ENCODE results near the gene RPL22. TPM values are rescaled to one million over a fixed set of nuclear protein-coding genes. Genes with fewer than 3 reads are reported as not detected.

The RPL22 gene
- total and polyA plus RNA-seq, 2 of the 4 experiments (the other 2 are of a cell fraction), result 26.2 to 131 TPM

- ATAC-seq (ENCODE audit: low read depth) (no peak), DNase-seq (no peak)
- intact Hi-C loops (cut with micrococcal nuclease) (loop anchor here (2.0 to 5.0 kb wide), 2 partner anchors 62 to 118 kb away; no protein-coding TSS in a partner anchor), dilution Hi-C loops (cut with HindIII; ENCODE audit: low sequenced_read_pairs, unreplicated experiment) (no loop called here), in situ Hi-C loops (cut with MboI; ENCODE audit: low sequenced_read_pairs) (no loop called here)
- no peak overlapping the region for H4K8ac ChIP-seq (ENCODE audit: low read depth in 2 of 2, low read length in 2 of 2)
- H2AK5ac ChIP-seq (ENCODE audit: low read depth, low read length), result no peak overlapping the region
- WGBS, 2 experiments (ENCODE audit: extremely low coverage in 2 of 2, insufficient read length in 1 of 2), result 51% methylated on average over 6 of the region's 19 CpGs; no CpG with 5 or more reads in 1 of the 2 experiments
- TF ChIP-seq BHLHE40 (IDR thresholded peaks at IDR 0.05; ENCODE audit: low read depth, low read length) (no peak), RAD21 (IDR thresholded peaks at IDR 0.05; ENCODE audit: low read length) (no peak), SMC3 (IDR thresholded peaks at IDR 0.05; ENCODE audit: low read depth, low read length) (no peak), CEBPB (IDR thresholded peaks at IDR 0.05; ENCODE audit: low read depth, low read length) (no peak), ELK1 (IDR thresholded peaks at IDR 0.05; ENCODE audit: borderline replicate concordance, low read depth, low read length) (no peak), MAZ (IDR thresholded peaks at IDR 0.05; ENCODE audit: borderline replicate concordance, low read depth, low read length) (no peak), CTCF (conservative IDR thresholded peaks at IDR 0.05; ENCODE audit: low read depth, low read length) (no peak), POLR2A (IDR thresholded peaks at IDR 0.05; ENCODE audit: low read depth, low read length) (no peak), FOS (IDR thresholded peaks at IDR 0.05; ENCODE audit: low read depth, low read length) (no peak), MAFK (IDR thresholded peaks at IDR 0.05; ENCODE audit: low read depth, low read length) (no peak)
- H3K4me2 ChIP-seq (ENCODE audit: low read depth, low read length), result no peak overlapping the region
- peaks cover 28% of the 10 kb centered on the region; the same call in 1 of the 2 replicates for H3K27me3 ChIP-seq (ENCODE audit: control insufficient read depth, insufficient read depth, low read length)
- H3K56ac ChIP-seq (ENCODE audit: extremely low read depth, insufficient read depth, low read length), result no peak overlapping the region
- no peaks in the 10 kb centered on the region for H3K79me1 ChIP-seq (ENCODE audit: low read depth in 1 of 2, low read length in 2 of 2)
- 0 out of 2 replicates have a peak, but pooled peaks cover 3% of the 10 kb centered on the region for H4K20me1 ChIP-seq (ENCODE audit: insufficient read depth, low read length)
- H3K4me3 ChIP-seq (ENCODE audit: insufficient read depth, low read depth, low read length), result no peak overlapping the region
- no peaks in the 10 kb centered on the region for H3K36me3 ChIP-seq (ENCODE audit: control insufficient read depth, insufficient read depth, low read length)
- no peak overlapping the region for H2BK5ac ChIP-seq (ENCODE audit: low read depth, low read length, poor library complexity, severe bottlenecking)
- no peaks in the 10 kb centered on the region for H3K4me1 ChIP-seq (ENCODE audit: control insufficient read depth, insufficient read depth, low read length)
- ChIA-PET CTCF (no interaction called here), POLR2A (ENCODE audit: unreplicated experiment) (no interaction called here)
- no TSS peak for BruUV-seq (replicated peaks)
- no peak overlapping the region for H3K4ac ChIP-seq (ENCODE audit: low read depth, low read length)
- H3K27ac ChIP-seq (ENCODE audit: insufficient read depth, low read length), result no peak overlapping the region
- no peak overlapping the region for H3K23ac ChIP-seq (ENCODE audit: low read depth, low read length)
- no peak overlapping the region for H2BK20ac ChIP-seq (ENCODE audit: low read depth, low read length)
- no peak overlapping the region for H4K5ac ChIP-seq (ENCODE audit: low read depth, low read length)
- H2AFZ ChIP-seq (replicated peaks; ENCODE audit: low read length, poor library complexity), result no peak overlapping the region
- no peak overlapping the region for H2BK120ac ChIP-seq (ENCODE audit: low read depth, low read length)
- no peaks in the 10 kb centered on the region; the same call in 1 of the 2 replicates for H3K9me3 ChIP-seq (ENCODE audit: control insufficient read depth, insufficient read depth, low read length)
- no peak overlapping the region for H3K18ac ChIP-seq (ENCODE audit: low read depth, low read length)
- H3K9me1 ChIP-seq (ENCODE audit: insufficient read depth, low read length), result no peaks in the 10 kb centered on the region
- H4K91ac ChIP-seq (ENCODE audit: insufficient read depth, low read depth, low read length), result no peak overlapping the region
- H3K9ac ChIP-seq (ENCODE audit: low read depth, low read length), result no peak overlapping the region
- H2AK9ac ChIP-seq (replicated peaks; ENCODE audit: low read depth, low read length, poor library complexity), result no peak overlapping the region
- no peak overlapping the region for H2BK15ac ChIP-seq (ENCODE audit: low read depth, low read length)
- no peak overlapping the region for H3K14ac ChIP-seq (replicated peaks; ENCODE audit: low read depth, low read length)
These were observed 28.6 kb downstream of the RPL22 start for GRCh38 chr1:6170742-6171201.

All from IMR-90 (cell line).